OCI-LY3 (cell line): Measurements from ENCODE around the gene CCDC141.

Experiments
- H2AFZ ChIP-seq: fragments of 200-600, 300-600 bp; shearing (Covaris generic); 2 replicates; pipeline ENCODE4 v1.6.0; 2014; ENCODE audit warnings: antibody characterized with exemption, low read depth, low read length
- H3K27ac ChIP-seq: fragments of 200-600, 300-600 bp; sonication (generic); 2 replicates; pipeline ENCODE4 v1.5.1; 2014; ENCODE audit warnings: mild to moderate bottlenecking, low read length, moderate library complexity, mixed read lengths
- H3K27me3 ChIP-seq: fragments of 200-600, 300-600 bp; sonication (generic); 2 replicates; pipeline ENCODE4 v1.6.1; 2014; ENCODE audit warnings: low read depth, low read length, mixed read lengths
- H3K36me3 ChIP-seq: fragments of 200-600, 300-600 bp; sonication (generic); replicated peaks from 2 replicates; pipeline ENCODE3; 2014; ENCODE audit warnings: low read depth, low read length, mixed read lengths
- H3K4me1 ChIP-seq: fragments of 300-600, 200-600 bp; sonication (generic); 2 replicates; pipeline ENCODE4 v1.6.1; 2014; ENCODE audit warnings: low read length, mixed read lengths
- H3K4me2 ChIP-seq: fragments of 200-600, 300-600 bp; sonication (generic); 2 replicates; pipeline ENCODE4 v1.6.1; 2014; ENCODE audit warnings: low read length, mixed read lengths
- H3K4me3 ChIP-seq: fragments of 300-600, 200-600 bp; sonication (generic); 2 replicates; pipeline ENCODE4 v1.5.1; 2014; ENCODE audit warnings: antibody characterized with exemption, mild to moderate bottlenecking, low read length, moderate library complexity
- H3K79me2 ChIP-seq: fragments of 300-600, 200-600 bp; shearing (Covaris generic); 2 replicates; pipeline ENCODE4 v1.6.1; 2014; ENCODE audit warnings: mild to moderate bottlenecking, low read length, mixed read lengths
- H3K9ac ChIP-seq: fragments of 300-600, 200-600 bp; shearing (Covaris generic); 2 replicates; pipeline ENCODE4 v1.6.0; 2014; ENCODE audit warnings: mild to moderate bottlenecking, low read length, moderate library complexity
- H3K9me3 ChIP-seq: fragments of 200-600, 300-600 bp; shearing (Covaris generic); 2 replicates; pipeline ENCODE4 v1.6.1; 2014; ENCODE audit warnings: low read length, mixed read lengths; ENCODE audit not compliant: insufficient read depth
- H4K20me1 ChIP-seq: fragments of 200-600, 300-600 bp; sonication (generic); 2 replicates; pipeline ENCODE4 v1.6.1; 2016; ENCODE audit warnings: low read length, mixed read lengths; ENCODE audit not compliant: insufficient read depth
- CTCF ChIP-seq: fragments of 200-600, 300-600 bp; sonication (generic); IDR thresholded peaks from 2 replicates; pipeline ENCODE4 v1.5.1; 2014; ENCODE audit warnings: antibody characterized with exemption, low read length, low read depth
- EZH2phosphoT487 ChIP-seq: fragments of 200-600 bp; shearing (Covaris generic); IDR thresholded peaks from 2 replicates; pipeline ENCODE4 v1.6.1; 2018; ENCODE audit warnings: antibody characterized with exemption, mixed run types, low read depth

CCDC141 gene

DNA sequence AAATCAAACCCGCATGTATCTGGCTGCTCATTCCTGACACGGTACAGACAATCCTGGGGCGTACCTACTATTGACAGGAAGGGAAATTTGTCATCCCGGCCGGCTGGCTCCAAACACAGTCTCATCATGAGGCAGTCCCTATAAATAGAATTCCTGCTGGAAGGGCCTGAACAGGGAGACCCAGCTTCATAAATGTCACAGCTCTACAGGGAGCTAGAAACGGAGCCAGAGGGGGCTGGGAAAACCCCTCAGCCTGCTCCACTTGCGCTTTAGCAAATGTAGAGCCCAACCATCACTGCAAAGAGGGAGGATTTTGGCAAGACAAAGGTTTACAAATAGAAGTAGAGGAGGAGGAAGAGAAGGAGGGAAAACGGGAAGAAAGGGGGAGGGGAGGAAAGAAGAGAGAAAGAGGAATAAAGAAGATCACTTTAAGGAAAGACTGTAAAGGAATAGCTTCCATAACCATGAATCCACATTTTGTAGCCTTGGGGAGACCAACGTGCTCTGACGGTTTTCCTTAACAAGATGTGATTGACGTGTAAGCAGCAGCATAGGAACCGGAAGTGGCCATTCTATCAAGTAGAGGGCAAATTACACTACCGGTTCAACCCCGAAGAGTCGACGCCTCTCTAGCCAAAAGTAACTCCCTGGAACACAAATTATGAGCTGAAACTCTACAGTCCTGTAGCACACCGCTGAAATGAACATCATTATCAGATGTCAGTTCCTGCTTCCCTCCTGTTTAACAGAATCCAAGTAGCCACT lies 185.9 kb downstream of the CCDC141 start:
- H4K20me1 ChIP-seq: no peaks in the 10 kb centered on the region
- no peaks in the 10 kb centered on the region for H3K36me3 ChIP-seq
- H3K4me2 ChIP-seq: 0 out of 2 replicates have a peak overlapping the region, but pooled peaks have one; percentile 16
- no peaks in the 10 kb centered on the region for H3K27me3 ChIP-seq
- H3K27ac ChIP-seq: no peak overlapping the region
- H3K9me3 ChIP-seq: no peaks in the 10 kb centered on the region
- no peak for TF ChIP-seq EZH2phosphoT487
- TF ChIP-seq CTCF: no peak
- H3K4me1 ChIP-seq: peaks cover 12% of the 10 kb centered on the region
- no peak overlapping the region for H2AFZ ChIP-seq
- H3K4me3 ChIP-seq: no peak overlapping the region
- no peak overlapping the region for H3K9ac ChIP-seq
- H3K79me2 ChIP-seq: no peaks in the 10 kb centered on the region

GRCh38 chr2:178863130-178863855 lies 186.6 kb downstream of the CCDC141 start:
- H3K4me3 ChIP-seq: no peak overlapping the region
- no peak overlapping the region for H3K27ac ChIP-seq
- no peaks in the 10 kb centered on the region for H3K36me3 ChIP-seq
- H4K20me1 ChIP-seq: no peaks in the 10 kb centered on the region
- no peak for TF ChIP-seq EZH2phosphoT487
- no peak for TF ChIP-seq CTCF
- peak overlapping the region; percentile 16 for H3K4me2 ChIP-seq
- no peak overlapping the region for H2AFZ ChIP-seq
- no peaks in the 10 kb centered on the region for H3K9me3 ChIP-seq
- no peaks in the 10 kb centered on the region for H3K27me3 ChIP-seq
- no peaks in the 10 kb centered on the region for H3K79me2 ChIP-seq
- no peak overlapping the region for H3K9ac ChIP-seq
- H3K4me1 ChIP-seq: peaks cover 12% of the 10 kb centered on the region

DNA sequence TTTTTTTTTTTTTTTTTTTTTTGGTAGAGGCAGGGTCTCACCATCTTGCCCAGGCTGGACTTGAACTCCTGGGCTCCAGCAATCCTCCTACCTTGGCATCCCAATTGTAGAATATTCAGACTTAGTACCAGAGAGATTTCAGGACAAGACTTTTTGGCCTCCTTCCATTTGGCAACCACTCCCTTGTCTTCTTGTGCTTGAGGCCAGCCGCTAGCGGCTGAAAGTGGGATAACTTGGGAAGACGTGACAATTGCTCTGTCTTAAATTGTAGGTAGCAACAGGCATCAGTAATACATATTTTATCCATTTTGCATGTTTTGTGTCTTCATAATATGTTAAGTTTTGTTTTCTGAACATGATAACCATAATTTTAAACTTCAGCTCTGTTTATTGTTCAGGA lies 189.4 kb downstream of the CCDC141 start:
- Histone ChIP-seq H3K79me2 (no peaks in the 10 kb centered on the region), H3K27ac (no peak overlapping the region), H4K20me1 (no peaks in the 10 kb centered on the region), H3K4me3 (no peak overlapping the region), H3K36me3 (no peaks in the 10 kb centered on the region), H3K4me1 (peaks cover 12% of the 10 kb centered on the region), H3K4me2 (no peak overlapping the region), H3K9me3 (no peaks in the 10 kb centered on the region), H3K27me3 (no peaks in the 10 kb centered on the region), H3K9ac (no peak overlapping the region), H2AFZ (no peak overlapping the region)
- TF ChIP-seq EZH2phosphoT487: no peak
- TF ChIP-seq CTCF: no peak

DNA sequence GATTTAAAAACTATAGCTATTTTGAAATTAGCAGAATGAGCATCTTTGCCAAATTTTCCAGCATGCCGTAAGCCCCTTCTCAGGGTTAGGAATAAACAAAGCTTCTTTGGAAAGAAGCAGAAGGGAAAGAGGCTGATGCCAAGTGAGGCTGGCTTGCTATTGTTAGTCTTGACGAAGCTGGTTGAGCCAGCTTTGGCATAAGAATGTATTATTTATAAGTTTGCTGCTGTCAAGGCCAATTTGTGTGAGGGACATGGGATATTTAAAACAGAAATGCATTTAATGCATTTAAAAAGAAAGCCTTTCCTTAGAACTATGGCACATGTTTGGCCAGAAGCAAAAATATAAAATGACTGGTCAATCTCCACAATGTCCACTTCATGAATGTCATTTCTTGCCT lies 190.2 kb downstream of the CCDC141 start:
- no peaks in the 10 kb centered on the region for H3K27me3 ChIP-seq
- H3K4me1 ChIP-seq: peaks cover 12% of the 10 kb centered on the region
- no peaks in the 10 kb centered on the region for H3K9me3 ChIP-seq
- no peak overlapping the region for H3K9ac ChIP-seq
- no peak for TF ChIP-seq EZH2phosphoT487
- no peak for TF ChIP-seq CTCF
- no peak overlapping the region for H3K4me2 ChIP-seq
- H3K4me3 ChIP-seq: no peak overlapping the region
- no peaks in the 10 kb centered on the region for H3K36me3 ChIP-seq
- H3K79me2 ChIP-seq: no peaks in the 10 kb centered on the region
- H4K20me1 ChIP-seq: no peaks in the 10 kb centered on the region
- no peak overlapping the region for H3K27ac ChIP-seq
- no peak overlapping the region for H2AFZ ChIP-seq
